PC-3 (cell line): ENCODE results near the gene MACROD2.

Experiments used
- EZH2phosphoT487 ChIP-seq: fragments of 300-600 bp; sonication (generic); IDR thresholded peaks from 2 replicates; pipeline ENCODE4 v1.6.1; 2018; ENCODE audit warnings: mild to moderate bottlenecking, antibody characterized with exemption, low read length, borderline replicate concordance
- TF ChIP-seq, protein P1 (sequence below): fragments of 300-600 bp; sonication (generic); conservative IDR thresholded peaks from 2 replicates; pipeline ENCODE4 v1.5.1; 2017; ENCODE audit warnings: antibody characterized with exemption, low read depth, mild to moderate bottlenecking, low read length

DNA sequence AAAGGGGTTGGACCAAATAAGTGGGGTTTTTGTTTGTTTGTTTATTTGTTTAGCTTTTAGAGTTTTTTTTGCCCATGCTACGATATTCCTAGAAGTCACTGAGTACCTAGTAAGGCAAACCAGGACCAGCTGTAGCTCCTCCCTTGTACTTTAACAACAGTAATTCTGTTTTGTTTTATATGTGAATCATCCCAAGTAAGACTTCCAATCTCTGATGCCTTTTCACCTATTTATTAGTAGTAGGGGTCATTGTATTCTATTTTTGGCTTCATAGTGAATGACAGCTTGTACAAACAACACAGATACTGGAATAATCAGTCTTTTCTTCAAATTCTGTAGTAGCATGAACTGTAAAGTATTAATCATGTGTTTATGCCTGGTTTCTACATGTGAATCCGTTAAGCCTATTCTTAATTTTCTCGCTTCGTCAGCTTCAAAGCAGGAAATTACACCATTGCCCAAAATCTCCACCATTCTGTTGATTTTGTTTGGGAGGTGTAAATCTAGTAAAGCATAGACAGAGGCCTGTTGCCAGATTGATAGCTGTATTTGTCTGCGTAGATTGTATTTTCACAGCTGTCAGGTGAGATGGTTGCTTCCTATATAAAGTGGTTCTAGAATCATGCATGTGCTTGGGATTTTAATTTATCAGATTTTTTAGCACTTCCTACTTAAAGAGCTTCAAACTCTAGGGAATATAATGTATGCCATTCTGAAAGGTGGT is 493.6 kb downstream of the MACROD2 start:
- TF ChIP-seq, protein P1, sequence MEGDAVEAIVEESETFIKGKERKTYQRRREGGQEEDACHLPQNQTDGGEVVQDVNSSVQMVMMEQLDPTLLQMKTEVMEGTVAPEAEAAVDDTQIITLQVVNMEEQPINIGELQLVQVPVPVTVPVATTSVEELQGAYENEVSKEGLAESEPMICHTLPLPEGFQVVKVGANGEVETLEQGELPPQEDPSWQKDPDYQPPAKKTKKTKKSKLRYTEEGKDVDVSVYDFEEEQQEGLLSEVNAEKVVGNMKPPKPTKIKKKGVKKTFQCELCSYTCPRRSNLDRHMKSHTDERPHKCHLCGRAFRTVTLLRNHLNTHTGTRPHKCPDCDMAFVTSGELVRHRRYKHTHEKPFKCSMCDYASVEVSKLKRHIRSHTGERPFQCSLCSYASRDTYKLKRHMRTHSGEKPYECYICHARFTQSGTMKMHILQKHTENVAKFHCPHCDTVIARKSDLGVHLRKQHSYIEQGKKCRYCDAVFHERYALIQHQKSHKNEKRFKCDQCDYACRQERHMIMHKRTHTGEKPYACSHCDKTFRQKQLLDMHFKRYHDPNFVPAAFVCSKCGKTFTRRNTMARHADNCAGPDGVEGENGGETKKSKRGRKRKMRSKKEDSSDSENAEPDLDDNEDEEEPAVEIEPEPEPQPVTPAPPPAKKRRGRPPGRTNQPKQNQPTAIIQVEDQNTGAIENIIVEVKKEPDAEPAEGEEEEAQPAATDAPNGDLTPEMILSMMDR, result no peak
- no peak for TF ChIP-seq EZH2phosphoT487
